Choroid plexus epithelial cell (primary cell): ENCODE results near the gene FOXI2.

ENCODE experiments used
- DNase-seq: peaks from one replicate; pipeline ENCODE4 v3.0.0-alpha.2; 2010; ENCODE audit warnings: low read depth
- H3K4me3 ChIP-seq: 2 replicates; pipeline ENCODE4 v1.5.1; 2011; ENCODE audit warnings: low read depth, mild to moderate bottlenecking, control low read depth, low read length, moderate library complexity
- CTCF ChIP-seq: conservative IDR thresholded peaks from 2 replicates; pipeline ENCODE4 v1.5.1; 2011; ENCODE audit warnings: low read depth, mild to moderate bottlenecking, control low read depth, inconsistent platforms, low read length, moderate library complexity

Gene FOXI2

GRCh38 chr10:127740596-127740995 lies 3.6 kb downstream of the FOXI2 start:
- TF ChIP-seq CTCF: no peak
- no peak for DNase-seq
- no peak overlapping the region for H3K4me3 ChIP-seq

GRCh38 chr10:127743205-127743604 lies 6.2 kb downstream of the FOXI2 start:
- no peak for DNase-seq
- TF ChIP-seq CTCF: no peak
- no peak overlapping the region for H3K4me3 ChIP-seq

- no peak for DNase-seq
These were observed 8.0 kb downstream of the FOXI2 start for GRCh38 chr10:127744956-127745355.

GRCh38 chr10:127745861-127746260 lies 8.9 kb downstream of the FOXI2 start:
- no peak overlapping the region for H3K4me3 ChIP-seq
- TF ChIP-seq CTCF: no peak
- DNase-seq: no peak

More at GRCh38 chr10:127744956-127745355, 8.0 kb downstream of the FOXI2 start:
- TF ChIP-seq CTCF: no peak
- no peak overlapping the region for H3K4me3 ChIP-seq

GRCh38 chr10:127755753-127756152 lies 18.8 kb downstream of the FOXI2 start:
- TF ChIP-seq CTCF: peak; percentile 9
- no peak overlapping the region for H3K4me3 ChIP-seq
- DNase-seq: peak; percentile 2

GRCh38 chr10:127756264-127756663 lies 19.3 kb downstream of the FOXI2 start:
- peak; percentile 2 for DNase-seq
- no peak for TF ChIP-seq CTCF
- H3K4me3 ChIP-seq: no peak overlapping the region

- DNase-seq: no peak
- no peak overlapping the region for H3K4me3 ChIP-seq
- peak; percentile 14 for TF ChIP-seq CTCF
These were observed 20.0 kb downstream of the FOXI2 start for GRCh38 chr10:127757033-127757432.
